ENCODE measurements around the gene PORCN.

PORCN gene

GRCh38 chrX:48476919-48477318, 31.9 kb upstream of the PORCN start:
- no peak for DNase-seq (ENCODE audit: low spot score)

GRCh38 chrX:48477960-48478755, 30.6 kb upstream of the PORCN start:
- no peak for DNase-seq (ENCODE audit: low spot score)

DNA sequence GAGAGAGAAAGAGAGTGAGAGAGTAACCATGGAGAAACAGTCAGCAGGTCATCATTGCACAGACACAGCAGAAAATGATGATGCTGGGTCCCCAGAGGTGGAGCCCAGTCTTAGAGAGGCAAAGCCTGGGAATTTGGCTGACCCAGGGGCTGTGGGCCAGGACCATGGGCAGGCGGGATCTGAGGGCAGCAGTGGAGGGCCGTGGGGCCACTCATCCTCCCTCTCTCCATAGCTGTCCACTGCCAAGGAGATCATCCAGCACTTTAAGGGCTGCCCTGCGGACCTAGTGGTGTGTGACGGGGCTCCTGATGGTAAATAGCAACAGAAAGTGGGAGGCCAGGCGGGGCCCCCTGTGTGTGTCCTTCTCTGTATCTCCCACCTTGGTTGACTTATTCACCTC, 30.0 kb upstream of the PORCN start:
- no peak for DNase-seq (ENCODE audit: low spot score)

DNA sequence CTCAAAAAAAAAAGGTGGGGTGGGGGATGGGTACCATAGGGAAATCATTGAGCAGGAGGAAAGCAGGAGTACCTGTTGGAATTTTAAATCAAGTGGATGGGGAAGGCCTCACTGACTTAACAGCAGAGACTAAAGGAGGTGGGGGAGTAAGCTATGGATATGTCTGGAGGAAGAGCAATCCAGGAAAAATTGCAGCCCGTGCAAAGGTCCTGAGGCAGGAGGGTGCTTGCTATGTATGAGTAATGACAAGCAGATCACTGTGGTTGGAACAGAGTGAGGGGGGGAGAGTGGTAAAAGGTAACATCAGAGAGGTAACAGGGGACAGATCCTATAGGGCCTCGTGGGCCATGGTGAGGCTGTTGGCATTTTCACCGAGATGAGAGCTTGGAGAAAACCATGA, 28.6 kb upstream of the PORCN start:
- DNase-seq (ENCODE audit: low spot score): no peak

DNA sequence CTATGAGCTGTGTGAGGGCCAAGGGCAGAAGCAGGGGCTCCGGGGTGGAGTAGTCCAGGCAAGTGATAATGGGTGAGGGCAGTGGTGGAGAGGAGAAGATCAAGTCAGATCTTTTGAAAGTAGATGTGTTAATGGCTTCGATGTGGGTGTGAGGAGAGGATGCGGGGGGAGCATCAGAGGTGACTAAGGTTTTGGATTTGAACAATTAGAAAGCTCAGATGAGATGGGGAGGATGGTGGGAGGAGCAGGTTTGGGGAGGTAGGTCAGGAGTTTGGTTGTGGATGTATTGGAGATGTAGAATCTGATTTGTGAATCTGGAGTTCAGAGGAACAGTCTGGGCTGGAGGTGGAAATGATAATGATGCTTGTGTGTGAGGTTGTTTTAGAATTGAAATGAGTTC, 28.2 kb upstream of the PORCN start:
- no peak for DNase-seq (ENCODE audit: low spot score)

- no peak for DNase-seq (ENCODE audit: low spot score)
These were observed 26.3 kb upstream of the PORCN start for GRCh38 chrX:48482526-48482925.

GRCh38 chrX:48487362-48487798, 21.4 kb upstream of the PORCN start:
- peak; percentile 83 for DNase-seq (ENCODE audit: low spot score)

- no peak for DNase-seq (ENCODE audit: low spot score)
These were observed 20.8 kb upstream of the PORCN start for GRCh38 chrX:48488034-48488433.

GRCh38 chrX:48489296-48489695, 19.5 kb upstream of the PORCN start:
- DNase-seq (ENCODE audit: low spot score): no peak

DNA sequence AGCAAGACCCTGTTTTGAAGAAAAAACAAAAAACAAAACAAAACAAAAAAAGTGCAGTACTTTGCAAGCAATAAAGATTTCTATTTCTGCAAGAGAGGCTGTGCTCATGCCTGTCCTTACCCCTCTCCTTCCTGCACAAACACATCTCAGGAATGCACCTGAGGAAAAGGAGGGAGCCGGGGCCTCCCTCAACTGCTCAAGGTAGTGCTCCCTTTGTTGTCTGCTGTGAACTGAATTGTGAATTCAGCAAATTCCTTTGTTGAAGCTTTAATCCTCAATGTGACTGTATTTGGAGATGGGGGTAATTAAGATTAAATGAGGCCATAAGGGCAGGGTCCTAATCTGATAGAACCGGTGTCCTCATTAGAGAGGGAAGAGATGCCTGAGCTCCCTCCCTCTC, 18.9 kb upstream of the PORCN start:
- no peak for DNase-seq (ENCODE audit: low spot score)

- no peak for DNase-seq (ENCODE audit: low spot score)
These were observed 18.1 kb upstream of the PORCN start for GRCh38 chrX:48490661-48491060.

DNA sequence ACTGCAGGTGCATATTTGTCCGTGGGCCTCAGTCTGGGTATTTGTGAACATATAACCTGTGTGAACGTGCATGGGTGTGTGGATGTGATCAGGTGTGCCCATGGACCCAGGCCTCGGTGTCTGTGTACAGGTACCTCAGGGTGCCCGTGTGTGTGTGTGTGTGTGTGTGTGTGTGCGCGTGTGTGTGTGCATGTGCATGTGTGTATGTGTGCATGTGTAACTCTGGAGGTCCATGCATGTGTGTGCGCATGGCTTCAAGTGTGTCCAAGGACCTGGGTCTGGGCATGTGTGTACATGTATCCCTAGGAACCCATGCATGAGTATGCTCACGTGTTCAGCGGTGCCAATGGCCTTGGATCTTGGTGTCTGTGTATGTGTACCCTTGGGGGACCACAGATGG, 17.0 kb upstream of the PORCN start:
- DNase-seq (ENCODE audit: low spot score): no peak

DNA sequence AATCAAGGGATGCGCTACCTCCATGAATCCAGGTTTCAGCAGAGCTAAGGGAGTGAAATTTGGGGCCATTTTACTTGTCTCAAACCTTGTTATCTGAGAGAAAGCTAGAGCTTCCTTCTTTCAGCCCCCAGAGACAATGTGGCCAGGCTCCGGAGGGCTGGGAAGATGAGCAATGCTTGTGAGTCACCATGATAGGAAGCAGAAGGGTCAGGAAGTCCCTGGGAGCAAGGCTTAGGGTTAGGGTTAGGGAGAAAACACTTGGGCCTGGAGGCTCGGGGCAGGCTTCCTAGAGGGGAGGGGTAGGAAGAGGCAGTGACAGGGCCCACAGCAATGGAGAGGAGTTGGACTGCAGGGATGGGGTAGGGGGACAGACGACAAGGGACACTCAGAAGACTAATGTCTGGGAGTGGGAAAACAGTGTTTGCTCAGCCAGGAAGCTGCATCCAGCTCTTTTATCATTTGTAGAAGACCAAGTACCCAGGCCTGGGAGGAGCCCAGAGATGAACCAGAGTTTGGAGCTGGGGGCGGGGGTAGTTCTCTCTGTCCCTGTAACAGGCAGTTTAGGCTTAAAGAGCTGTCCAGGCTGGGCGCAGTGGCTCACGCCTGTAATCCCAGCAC, 16.4 kb upstream of the PORCN start:
- no peak for DNase-seq (ENCODE audit: low spot score)

DNA sequence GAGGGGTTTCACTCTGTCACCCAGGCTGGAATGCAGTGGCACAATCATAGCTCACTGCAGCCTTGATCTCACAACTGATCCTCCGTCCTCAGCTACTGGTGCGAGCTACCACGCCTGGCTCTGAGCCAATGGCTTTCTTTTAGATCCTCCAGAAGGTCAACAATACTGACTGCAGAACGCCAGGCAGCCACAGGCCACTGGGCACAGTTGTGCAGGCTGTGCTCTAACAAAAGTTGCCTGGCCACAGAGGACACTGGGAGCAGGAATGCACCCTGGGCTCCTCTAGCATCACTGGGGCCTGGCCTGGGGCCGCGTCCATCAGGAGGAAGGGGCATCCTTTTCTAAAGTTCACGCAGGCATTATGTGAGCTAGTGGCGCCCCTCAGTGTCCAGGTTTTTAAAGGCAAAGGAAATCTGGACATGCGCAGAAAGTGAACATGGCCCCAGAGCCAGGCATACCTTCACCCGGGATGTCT, 14.9 kb upstream of the PORCN start:
- no peak for DNase-seq (ENCODE audit: low spot score)

- no peak for DNase-seq (ENCODE audit: low spot score)
These were observed 12.1 kb upstream of the PORCN start for GRCh38 chrX:48496660-48497059.

- no peak for DNase-seq (ENCODE audit: low spot score)
These were observed 10.9 kb upstream of the PORCN start for GRCh38 chrX:48497871-48498270.

GRCh38 chrX:48498374-48498809, 10.4 kb upstream of the PORCN start:
- peak; percentile 65 for DNase-seq (ENCODE audit: low spot score)

DNA sequence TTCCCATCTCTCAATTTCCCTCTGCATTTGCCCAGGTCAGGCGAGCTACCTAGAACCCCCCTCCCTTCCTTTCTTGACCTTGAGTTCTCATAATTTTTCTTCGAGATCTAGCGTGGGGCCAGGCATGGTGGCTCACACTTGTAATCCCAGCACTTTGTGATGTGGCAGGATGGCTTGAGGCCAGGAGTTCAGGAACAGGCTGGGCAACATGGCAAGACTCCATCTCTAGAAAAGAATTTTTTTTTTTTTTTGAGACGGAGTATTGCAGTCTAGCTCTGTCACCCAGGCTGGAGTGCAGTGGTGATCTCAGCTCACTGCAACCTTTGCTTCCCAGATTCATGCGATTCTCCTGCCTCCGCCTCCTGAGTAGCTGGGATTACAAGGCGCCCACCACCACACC, 4.5 kb upstream of the PORCN start:
- no peak for DNase-seq (ENCODE audit: low spot score)

- DNase-seq (ENCODE audit: low spot score): no peak
These were observed 3.3 kb upstream of the PORCN start for GRCh38 chrX:48505481-48505880.

DNA sequence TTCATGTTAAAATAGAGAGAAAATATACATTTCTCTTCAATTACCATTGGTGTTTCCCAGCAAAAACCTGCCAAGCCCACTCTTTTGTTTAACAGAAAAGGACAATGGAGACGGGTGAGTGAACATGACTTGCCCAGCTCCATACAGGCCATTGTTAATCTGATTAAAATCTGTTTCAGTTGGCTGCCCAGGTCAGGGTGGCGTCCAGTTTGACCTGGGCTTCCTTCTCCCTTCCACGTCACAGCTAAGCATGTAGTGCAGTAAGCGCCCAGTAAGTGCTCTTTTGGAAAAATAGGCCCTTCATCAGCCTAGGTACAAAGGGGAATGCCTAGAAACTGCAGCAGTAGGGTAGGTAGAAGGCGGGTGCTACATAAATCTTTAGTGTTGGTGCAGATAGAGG, 1.5 kb upstream of the PORCN start:
- no peak for DNase-seq (ENCODE audit: low spot score)

GRCh38 chrX:48509245-48509590, 426 bp downstream of the PORCN start:
- no peak for DNase-seq (ENCODE audit: low spot score)

DNA sequence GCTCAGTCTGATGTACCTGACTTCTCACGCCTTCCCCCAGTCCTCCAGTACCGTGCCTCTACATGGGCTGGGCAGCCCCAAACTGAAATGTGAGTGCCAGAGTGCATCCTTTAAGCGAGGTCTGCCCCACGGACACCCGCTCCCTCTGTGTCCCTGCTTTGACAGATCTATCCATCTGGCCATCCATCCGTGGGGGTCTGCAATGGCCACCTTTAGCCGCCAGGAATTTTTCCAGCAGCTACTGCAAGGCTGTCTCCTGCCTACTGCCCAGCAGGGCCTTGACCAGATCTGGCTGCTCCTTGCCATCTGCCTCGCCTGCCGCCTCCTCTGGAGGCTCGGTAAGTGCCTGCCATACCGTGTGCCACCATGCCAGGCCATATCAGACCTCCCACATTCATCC, 827 bp downstream of the PORCN start:
- no peak for DNase-seq (ENCODE audit: low spot score)

- DNase-seq (ENCODE audit: low spot score): peak; percentile 42
These were observed 2.8 kb downstream of the PORCN start for GRCh38 chrX:48511560-48511959.

Data from hepatic stellate cell (primary cell).